RWPE2 (cell line): ENCODE data around the gene FAM163A.

ENCODE experiments used
- ATAC-seq: fragments of 200-7000 bp; cut with Tn5 transposase; 3 replicates; pipeline ENCODE4 v1.9.1; 2021; ENCODE audit warnings: low read depth
- DNase-seq: peaks from one replicate; pipeline ENCODE4 v3.0.0-alpha.2; 2020; ENCODE audit warnings: low spot score
- H3K27ac ChIP-seq: fragments of 450-650 bp; 2 replicates; pipeline ENCODE4 v1.5.1; 2017; ENCODE audit warnings: mild to moderate bottlenecking; ENCODE audit not compliant: poor library complexity, severe bottlenecking
- H3K27me3 ChIP-seq: fragments of 250-450 bp; sonication (Bioruptor Pico); 2 replicates; pipeline ENCODE4 v1.5.1; 2021; ENCODE audit warnings: mild to moderate bottlenecking, moderate library complexity; ENCODE audit not compliant: insufficient read depth, poor library complexity, severe bottlenecking
- H3K36me3 ChIP-seq: fragments of 250-450 bp; sonication (Bioruptor Pico); 2 replicates; pipeline ENCODE4 v1.5.1; 2020; ENCODE audit warnings: low read depth, mild to moderate bottlenecking, moderate library complexity
- H3K4me1 ChIP-seq: fragments of 250-450 bp; sonication (Bioruptor Pico); 2 replicates; pipeline ENCODE4 v1.5.1; 2021; ENCODE audit warnings: mild to moderate bottlenecking, moderate library complexity; ENCODE audit not compliant: insufficient read depth, poor library complexity, severe bottlenecking
- H3K4me3 ChIP-seq: fragments of 250-450 bp; sonication (Bioruptor Pico); 2 replicates; pipeline ENCODE4 v1.5.1; 2021; ENCODE audit warnings: mild to moderate bottlenecking, moderate library complexity; ENCODE audit not compliant: severe bottlenecking
- H3K9me3 ChIP-seq: fragments of 250-450 bp; sonication (Bioruptor Pico); 2 replicates; pipeline ENCODE4 v1.5.1; 2021; ENCODE audit warnings: mild to moderate bottlenecking, moderate library complexity; ENCODE audit not compliant: severe bottlenecking
- TF ChIP-seq, protein P1 (sequence below): fragments of 450-650 bp; IDR thresholded peaks from one replicate; pipeline ENCODE4 v1.5.1; 2017; ENCODE audit warnings: mild to moderate bottlenecking, moderate library complexity; ENCODE audit not compliant: poor library complexity, severe bottlenecking

The FAM163A gene

DNA sequence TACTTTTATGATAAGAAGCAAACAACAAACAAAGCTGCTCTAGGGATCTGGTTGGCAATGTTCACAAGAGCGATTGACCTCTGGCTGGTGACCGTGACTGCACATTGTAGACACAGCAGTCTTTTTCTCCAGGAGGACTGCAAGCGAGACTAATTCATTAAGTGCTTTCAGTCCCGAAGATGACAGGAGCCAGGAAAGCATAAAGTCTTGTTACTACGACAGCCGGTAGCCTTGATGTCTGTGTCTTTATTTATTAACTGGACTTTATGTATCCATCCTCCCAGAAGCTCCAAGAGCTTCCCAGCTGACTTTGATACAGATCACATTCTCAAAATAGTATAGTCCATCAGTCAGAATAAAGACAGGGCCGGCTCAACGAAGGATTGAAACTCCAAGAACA is 18.2 kb downstream of the FAM163A start:
- Histone ChIP-seq H3K9me3 (no peaks in the 10 kb centered on the region), H3K36me3 (no peaks in the 10 kb centered on the region), H3K4me3 (no peak overlapping the region), H3K27ac (no peak overlapping the region), H3K27me3 (peaks cover 24% of the 10 kb centered on the region), H3K4me1 (no peaks in the 10 kb centered on the region)
- DNase-seq (no peak), ATAC-seq (no peak)
- TF ChIP-seq, protein P1, sequence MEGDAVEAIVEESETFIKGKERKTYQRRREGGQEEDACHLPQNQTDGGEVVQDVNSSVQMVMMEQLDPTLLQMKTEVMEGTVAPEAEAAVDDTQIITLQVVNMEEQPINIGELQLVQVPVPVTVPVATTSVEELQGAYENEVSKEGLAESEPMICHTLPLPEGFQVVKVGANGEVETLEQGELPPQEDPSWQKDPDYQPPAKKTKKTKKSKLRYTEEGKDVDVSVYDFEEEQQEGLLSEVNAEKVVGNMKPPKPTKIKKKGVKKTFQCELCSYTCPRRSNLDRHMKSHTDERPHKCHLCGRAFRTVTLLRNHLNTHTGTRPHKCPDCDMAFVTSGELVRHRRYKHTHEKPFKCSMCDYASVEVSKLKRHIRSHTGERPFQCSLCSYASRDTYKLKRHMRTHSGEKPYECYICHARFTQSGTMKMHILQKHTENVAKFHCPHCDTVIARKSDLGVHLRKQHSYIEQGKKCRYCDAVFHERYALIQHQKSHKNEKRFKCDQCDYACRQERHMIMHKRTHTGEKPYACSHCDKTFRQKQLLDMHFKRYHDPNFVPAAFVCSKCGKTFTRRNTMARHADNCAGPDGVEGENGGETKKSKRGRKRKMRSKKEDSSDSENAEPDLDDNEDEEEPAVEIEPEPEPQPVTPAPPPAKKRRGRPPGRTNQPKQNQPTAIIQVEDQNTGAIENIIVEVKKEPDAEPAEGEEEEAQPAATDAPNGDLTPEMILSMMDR, result no peak

DNA sequence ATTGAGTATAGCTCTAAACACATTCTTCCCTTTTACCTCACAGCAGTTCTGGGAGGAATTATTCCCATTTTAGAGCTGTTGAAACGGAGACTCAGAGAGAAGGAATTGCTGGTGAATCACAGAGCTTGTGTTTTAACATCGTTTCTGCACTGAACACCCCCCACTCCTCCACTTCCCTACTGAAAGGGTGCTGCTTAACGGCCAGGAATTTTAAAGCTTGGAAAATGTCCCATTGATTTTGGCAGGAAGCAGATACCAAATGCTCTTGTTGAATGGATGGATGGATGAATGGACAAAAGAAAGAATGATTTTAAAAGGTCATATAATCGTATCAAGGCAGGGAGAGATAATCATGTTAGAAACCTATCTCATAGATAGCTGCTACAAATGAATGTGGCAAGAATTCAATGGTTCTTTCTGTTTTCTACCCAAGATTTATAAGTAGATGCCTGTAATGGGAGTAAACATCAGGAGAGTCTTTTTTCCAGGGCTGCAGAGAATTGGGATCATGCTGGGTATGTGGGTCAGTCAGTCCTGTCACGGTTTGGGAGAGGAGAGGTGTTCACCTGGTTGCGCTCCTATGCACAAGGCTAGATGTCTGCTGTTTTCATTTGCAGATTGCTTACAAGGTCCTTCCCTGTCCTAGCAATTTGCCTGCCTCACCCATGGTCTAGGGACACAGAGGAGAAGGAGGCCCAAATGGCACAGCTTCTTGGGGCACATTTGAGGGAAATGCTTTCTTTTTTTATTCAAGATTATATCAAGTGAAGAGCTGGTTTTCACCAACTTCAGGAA is 19.0 kb downstream of the FAM163A start:
- DNase-seq (no peak), ATAC-seq (no peak)
- H3K9me3 ChIP-seq, result no peaks in the 10 kb centered on the region
- TF ChIP-seq, protein P1, result no peak
- no peak overlapping the region for H3K4me3 ChIP-seq
- H3K27ac ChIP-seq, result no peak overlapping the region
- H3K4me1 ChIP-seq, result no peaks in the 10 kb centered on the region
- no peaks in the 10 kb centered on the region for H3K36me3 ChIP-seq
- H3K27me3 ChIP-seq, result peaks cover 24% of the 10 kb centered on the region

DNA sequence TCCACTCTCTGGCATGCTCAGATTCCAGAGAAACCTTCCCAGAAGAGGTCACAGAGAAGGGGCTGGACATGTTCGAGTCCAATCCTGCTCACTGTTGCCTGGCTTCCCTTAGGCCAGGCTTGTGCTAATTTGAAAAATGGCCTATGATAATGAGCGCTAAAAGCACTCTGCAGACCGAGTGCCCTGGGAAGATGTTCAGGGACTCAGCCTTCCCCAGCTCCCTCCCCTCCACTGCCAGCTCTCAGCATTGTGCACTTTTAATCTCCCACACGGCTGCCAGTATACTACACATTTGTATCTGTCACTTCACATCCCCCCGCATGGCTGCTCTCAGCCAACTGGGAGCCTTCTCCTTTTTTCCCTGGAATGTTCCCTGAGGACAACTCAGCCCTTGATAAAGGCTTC is 24.1 kb downstream of the FAM163A start:
- DNase-seq, result no peak
- TF ChIP-seq, protein P1, result no peak
- H3K27ac ChIP-seq, result no peak overlapping the region
- H3K9me3 ChIP-seq, result no peaks in the 10 kb centered on the region
- H3K36me3 ChIP-seq, result no peaks in the 10 kb centered on the region
- no peak overlapping the region for H3K4me3 ChIP-seq
- no peaks in the 10 kb centered on the region for H3K4me1 ChIP-seq
- peaks cover 14% of the 10 kb centered on the region for H3K27me3 ChIP-seq
- ATAC-seq, result no peak

DNA sequence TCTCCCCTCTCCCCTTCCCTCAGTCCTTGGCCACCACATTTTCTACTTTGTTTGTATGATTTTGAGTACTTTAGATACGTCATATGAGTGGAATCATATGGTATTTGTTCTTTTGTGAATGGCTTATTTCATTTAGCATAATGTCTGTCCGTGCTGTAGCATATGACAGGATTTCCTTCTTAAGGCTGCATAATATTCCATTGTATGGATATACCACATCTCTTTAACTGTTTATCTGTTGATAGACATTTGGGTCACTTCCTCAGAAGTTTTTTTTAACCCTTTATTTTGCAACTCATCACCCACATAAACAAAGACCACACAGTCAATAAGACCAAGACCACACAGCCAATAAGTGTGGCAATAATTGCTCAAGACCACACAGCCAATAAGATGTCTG is 24.9 kb downstream of the FAM163A start:
- no peak overlapping the region for H3K27ac ChIP-seq
- TF ChIP-seq, protein P1, result no peak
- H3K9me3 ChIP-seq, result no peaks in the 10 kb centered on the region
- no peaks in the 10 kb centered on the region for H3K36me3 ChIP-seq
- H3K4me1 ChIP-seq, result no peaks in the 10 kb centered on the region
- DNase-seq (no peak), ATAC-seq (no peak)
- H3K4me3 ChIP-seq, result no peak overlapping the region
- peaks cover 9% of the 10 kb centered on the region for H3K27me3 ChIP-seq

- Histone ChIP-seq H3K4me1 (no peaks in the 10 kb centered on the region), H3K36me3 (no peaks in the 10 kb centered on the region), H3K27me3 (no peaks in the 10 kb centered on the region), H3K9me3 (no peaks in the 10 kb centered on the region), H3K4me3 (no peak overlapping the region), H3K27ac (no peak overlapping the region)
- DNase-seq (no peak), ATAC-seq (no peak)
- TF ChIP-seq, protein P1, result no peak
These were observed 27.9 kb downstream of the FAM163A start for GRCh38 chr1:179770887-179771502.
